GM19043 (cell line): Measurements from ENCODE around the gene EDN2.

Source experiments
- ATAC-seq: cut with Tn5 transposase; IDR thresholded peaks from one replicate; pipeline ENCODE4 v1.9.1; 2021; ENCODE audit warnings: low read depth; ENCODE audit not compliant: unreplicated experiment

The EDN2 gene

DNA sequence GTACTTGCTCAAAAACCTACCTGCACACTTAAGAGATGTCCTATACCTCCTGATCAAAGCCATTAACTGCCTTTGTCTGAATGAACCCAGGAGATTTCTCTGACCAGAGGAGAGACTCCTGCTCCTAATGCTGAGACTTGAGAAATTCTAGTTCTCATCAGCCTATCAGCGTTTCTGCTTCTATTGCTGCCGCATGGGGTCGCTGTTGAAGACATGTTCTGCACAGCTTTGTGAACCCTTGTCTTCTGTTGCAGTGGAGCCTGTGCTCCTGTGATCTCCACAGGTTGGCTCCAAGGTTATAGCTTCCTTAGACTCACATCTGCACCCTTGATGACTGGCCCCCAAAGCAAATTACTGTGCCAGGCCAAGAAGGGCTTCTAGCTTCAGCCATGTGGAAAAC lies 40.2 kb downstream of the EDN2 start:
- no peak for ATAC-seq

DNA sequence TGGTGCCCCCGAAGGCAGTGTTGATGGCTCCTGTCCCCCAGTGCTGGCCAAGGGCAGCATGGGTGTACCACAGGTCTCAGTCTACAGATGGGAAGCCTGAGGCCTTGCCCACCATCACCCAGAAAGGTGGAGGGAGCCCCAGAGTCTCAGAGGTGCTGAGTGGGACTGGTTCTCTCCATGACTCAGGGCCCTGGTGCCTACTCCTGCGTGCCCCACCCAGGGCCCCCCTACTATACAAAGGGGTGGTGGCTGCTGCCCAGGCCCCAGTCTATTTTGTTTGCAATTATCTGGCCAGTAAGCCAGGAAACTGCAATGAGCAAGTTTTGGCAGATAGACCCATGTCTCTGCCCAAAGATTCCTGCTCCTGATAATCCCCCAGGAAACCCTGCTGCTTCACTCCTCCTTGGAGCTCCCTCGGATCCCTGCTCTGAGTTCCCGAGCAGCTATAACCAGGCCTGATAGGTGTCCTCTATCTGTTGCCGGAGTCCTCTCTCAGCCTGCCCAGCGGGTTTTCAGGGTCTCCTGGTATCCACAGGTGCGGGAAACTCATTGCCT lies 41.7 kb downstream of the EDN2 start:
- no peak for ATAC-seq

DNA sequence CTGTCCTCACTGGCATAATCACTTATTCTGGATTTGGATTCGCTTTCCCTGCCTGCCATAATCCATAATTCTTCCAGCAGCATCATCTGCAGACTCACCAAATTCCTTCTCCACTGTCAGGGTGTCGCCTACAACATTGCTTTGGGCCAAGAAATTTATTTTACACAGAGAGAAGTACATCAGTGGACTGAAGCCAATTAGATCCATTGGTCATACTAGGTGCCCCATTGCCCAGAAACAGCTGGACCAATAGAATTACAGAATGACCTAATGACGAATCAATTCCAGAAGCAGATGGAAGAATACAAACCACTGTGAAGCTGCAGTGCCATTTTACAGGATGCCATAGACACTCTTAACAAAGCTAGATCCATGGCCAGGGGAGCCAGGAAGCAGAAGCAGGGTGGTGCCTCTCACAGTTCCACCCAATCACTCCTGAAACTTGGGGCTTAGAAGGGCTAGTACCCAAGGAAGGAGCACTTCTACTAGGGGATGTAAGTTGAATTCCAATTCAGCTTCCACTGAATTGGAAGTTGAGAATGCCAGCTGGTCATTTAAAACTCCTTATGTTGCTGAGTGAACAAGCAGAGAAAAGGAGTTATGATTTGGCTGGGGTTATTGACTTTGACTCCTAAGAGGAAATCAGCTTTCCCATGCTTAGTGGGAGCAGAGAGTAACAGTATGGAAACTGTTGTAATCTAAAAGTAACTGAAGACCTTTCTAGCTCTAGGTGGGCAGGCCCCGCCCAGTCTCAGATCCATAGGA lies 44.0 kb downstream of the EDN2 start:
- ATAC-seq, result no peak

DNA sequence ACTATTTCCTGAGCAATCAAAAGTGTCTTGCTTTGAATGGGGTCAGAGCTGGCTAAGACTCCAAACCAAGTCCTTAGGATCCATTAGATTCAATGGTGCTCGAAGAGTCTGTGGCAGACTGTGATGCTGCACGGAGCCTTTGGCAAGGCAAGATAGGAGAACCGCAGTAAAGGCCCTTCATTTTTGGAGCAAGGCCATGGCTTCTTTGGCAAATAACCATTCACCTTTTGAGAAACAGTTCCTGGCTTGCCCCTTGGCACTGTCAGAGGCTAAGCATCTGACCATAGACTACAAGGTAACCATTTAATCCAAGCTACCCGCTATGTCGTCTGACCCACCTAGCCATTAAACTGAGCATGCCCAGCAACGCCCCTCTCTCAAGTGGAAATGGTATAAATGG lies 45.2 kb downstream of the EDN2 start:
- ATAC-seq, result no peak

DNA sequence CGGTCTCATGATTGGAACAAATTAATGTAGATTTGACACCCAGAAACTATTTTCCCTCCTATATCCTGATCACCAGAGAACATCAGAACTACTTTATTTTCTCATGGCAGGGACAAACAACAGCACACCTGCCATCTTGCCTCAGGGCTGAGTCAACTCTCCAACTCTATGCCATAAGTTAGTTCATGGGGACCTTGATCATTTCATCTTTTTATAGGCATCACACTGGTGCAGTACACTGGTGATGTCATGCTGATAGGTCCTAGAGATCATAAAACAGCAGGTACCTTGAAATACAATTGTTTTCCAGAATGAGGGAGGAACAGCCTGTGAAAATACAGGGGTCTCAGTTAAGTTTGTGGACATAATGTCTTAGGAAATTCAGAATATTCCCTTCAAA lies 45.8 kb downstream of the EDN2 start:
- no peak for ATAC-seq

DNA sequence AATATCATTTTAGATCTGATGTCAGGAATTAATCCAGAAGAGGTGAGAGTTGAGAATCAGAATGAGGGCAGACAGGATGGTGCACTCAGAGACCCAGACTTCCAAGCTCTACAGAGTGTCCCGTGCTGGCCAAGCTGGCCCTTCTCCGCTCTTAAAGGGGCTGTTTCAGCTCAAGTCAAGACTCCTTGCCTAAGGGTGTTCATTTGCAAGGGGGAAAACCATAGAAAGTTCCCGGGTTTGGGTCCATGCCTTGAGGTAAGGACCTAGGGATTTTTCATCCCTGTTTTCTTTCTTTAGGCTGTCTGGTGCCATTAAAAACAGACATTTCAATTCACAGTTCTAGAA lies 47.5 kb downstream of the EDN2 start:
- no peak for ATAC-seq

DNA sequence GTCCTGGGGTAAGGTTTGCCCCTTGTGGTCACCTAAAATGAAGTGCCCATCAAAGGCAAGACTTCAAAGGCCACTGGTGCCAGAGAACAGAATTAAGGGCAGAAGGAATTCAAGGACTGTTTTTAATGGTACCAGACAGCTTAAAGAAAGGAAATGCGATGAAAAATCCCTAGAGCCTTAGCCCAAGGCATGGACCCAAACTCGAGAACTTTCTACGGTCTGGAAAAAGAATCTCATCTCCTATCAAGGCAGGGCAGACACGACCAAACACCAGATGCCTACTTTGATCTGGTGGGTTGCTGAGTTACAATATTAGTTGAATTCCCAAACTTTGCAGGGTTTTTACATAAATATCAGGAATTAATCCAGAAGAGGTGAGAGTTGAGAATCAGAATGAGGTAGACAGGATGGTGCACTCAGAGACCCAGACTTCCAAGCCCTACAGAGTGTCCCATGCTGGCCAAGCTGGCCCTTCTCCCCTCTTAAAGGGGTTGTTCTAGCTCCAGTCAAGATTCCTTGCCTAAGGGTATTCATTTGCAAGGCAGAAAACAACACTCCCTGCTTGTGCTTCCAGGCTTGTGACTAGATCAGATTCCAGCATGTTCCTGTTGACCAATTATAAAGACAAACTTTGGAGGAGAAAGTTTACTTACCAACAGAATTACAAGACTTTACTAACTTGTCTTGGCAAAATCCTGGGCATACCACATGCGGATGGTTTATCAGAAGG lies 48.0 kb downstream of the EDN2 start:
- ATAC-seq, result no peak

DNA sequence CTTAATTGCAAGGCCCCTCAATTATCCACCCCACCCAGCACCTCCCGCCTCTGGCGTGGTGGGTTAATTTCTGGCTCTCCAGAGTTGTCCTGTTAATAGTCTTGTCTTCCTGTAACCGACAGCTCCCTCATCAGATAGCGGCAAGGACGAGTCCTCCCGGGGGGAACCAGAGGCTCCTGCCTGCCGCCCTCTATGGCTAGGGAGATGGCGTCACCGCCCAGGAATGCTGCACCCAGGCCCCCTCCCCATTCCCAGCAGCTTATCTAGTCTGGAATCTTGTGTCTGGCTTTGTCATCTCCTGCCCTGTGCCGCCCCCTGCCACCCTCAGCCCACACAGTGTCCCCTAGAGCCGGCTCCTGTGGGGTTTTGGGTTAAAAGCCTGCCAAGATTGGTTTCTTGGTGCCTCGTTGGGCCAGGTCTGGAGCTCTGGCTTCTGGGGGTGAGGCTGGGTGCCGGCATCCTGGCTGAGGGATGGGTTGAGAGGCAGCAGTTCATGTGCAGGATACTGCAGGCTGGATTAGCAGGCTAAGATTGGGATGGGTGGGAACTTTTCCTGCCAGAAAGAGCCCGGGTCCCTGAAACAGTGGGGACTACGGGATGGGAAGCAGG lies 48.8 kb downstream of the EDN2 start:
- ATAC-seq, result no peak

DNA sequence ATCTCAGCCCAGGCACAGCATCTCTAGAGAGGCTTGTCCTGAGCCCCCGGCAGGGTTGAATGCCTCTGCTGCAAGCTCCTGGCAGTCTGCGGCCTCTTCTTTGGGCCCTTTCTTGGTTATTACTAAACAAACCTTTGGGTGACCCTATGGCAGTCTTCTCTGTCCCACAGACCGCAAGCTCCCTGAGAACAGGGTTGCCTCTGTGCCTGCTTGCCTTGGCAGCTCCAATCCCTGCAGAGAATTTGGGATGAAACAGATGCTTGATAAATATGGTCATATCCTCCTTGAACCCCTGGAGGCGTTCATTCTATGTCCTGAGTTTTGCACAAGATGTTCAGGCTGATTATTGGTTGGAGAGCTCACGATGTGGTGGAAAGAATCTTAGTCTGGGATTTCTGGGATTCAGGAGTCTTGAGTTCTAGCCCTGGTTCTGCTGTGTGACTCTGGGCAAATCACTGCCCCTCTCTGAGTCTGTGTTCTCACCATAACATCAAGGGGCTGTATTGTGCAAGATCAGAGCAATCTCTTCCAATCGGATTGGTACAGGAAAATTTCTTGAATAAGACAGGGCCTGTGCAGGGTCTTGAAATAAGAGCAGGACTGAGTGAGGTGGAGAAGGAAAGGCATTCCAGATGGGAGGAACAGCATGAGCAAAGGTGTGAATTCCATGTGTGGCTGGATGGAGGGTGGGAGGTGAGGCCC lies 49.6 kb downstream of the EDN2 start:
- ATAC-seq, result no peak

DNA sequence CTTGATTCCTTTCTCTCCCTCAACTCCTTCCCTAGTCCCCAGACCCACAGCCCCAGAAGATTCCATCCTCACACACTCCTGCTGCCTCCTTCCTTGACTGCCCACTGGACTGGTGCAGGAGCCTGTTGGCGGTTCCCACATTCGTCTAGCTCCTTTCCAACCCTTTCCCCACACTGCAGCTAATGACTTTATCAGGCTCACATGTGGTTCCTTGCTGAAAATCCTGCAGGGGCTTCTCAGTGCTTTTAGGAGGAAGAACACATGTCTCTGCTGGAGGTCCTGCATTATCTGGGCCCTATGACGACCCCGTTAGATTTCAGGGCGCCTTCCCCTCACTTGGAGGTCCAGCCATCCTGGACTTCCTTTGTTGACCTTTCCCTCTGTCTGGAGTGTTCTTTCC lies 50.2 kb downstream of the EDN2 start:
- no peak for ATAC-seq

DNA sequence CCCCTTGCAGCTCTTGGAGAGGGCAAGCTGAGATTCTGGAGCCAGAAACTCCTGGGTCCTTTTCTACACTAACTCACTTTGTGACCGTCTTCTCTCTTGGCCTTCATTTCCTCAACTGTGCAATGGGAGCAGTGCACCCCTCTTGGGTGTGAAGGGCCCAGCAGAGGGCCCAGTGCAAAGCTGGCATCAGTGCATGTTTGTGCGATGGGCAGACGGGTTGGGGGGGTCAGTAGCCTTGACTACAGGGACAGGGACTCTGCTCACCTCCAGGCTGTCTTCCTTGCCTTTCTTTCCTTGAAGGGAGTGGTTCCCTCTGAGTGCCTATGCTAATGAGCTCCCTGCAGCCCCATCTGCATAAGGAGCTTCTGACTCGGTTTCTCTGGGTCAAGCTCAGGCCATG lies 51.0 kb downstream of the EDN2 start:
- ATAC-seq, result no peak

DNA sequence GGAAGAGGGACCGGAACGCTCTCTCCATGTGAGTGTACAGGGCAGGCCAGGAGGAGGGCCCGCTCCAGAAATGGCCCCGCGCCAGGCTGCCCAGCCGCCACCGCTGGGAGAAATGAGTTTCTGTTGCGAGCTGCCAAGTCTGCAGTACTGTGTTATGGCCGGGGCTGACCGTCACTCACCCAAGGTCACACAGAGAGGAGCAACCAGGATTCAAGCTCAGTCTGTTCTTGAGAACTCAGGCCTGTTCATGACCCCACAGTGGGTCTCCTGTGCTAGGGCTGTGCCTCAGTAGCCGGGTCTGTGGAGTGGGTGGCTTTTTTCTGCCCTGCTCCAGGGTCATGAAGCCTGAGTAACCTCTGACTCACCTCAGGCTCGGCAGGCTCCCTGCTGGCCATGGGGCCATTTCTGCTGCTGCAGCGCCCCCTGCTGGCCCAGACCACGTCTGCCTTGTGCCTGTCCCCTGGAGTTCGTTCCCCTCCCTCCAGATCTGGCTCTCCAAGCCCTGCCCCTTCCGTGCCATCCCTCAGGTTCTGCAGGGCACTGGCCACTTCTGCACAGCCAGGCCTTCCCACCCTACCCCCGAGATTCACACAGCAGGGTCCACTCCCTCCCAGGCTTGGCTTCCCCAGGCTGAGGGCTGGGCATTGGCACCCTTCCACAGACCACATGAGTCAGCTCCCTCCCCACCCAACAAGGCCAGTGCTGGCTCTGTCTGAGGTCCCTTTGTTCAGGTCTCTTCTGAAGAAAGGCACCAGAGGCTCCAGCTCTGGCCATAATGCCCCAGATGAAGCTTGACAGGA lies 51.8 kb downstream of the EDN2 start:
- no peak for ATAC-seq

DNA sequence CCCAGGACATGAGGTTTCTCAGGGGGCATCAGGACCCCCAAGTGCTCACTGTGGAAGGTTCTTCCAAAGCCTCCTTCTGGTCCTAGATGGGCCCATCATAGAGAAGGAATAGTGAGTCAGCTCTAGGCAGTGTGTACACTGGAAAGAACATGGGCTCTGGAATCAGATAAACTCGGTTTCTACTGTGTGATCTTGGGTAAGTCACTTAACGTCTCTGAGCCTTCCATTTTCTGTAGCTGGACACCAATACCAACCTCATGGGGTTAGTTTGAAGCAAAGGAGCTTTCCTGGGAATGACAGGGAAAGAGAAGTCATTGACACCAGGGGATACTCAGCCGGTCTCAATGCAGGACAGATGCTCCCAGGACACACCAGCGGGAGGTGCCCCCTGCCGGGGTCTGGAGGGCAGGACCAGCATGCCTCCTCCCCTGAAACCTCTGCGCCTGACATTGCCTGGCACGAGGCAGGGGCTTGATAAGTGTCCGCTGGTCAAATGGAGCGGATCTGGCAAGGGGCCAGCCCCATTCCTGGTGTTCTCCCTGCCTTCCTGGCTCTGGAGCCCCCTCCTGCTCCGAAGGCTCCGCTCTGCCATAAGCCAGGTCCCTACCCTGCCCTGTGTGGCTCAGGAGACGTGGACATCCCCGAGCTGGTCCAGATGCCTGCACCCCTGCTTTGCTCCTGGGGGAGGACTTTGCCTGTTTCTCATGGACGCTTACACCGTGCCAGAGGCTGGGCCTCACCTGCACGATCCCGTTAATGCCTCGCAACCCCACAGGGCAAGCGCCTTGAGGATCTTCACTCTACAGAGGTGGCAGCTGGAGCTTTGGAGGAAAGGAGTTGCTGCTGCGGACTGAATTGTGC lies 52.8 kb downstream of the EDN2 start:
- no peak for ATAC-seq

DNA sequence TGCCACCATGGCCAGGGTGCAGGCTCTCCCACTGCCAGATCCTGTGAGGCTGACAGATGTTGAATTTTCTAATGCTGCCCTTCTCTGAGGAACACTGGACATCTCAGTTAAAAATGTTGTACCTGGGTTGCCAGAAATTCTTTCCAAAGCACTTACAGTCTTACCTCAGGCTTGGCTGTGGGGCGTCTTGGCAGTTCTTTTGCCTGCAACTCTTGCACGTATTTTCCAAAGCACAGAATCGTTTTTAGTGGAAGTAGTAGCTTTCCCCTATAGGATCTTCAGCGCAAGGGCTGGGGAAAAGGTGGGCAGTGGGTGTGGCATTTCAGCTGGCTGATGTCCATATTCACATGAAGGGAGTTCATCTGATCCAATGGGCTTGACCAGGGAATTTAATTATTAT lies 53.9 kb downstream of the EDN2 start:
- no peak for ATAC-seq

DNA sequence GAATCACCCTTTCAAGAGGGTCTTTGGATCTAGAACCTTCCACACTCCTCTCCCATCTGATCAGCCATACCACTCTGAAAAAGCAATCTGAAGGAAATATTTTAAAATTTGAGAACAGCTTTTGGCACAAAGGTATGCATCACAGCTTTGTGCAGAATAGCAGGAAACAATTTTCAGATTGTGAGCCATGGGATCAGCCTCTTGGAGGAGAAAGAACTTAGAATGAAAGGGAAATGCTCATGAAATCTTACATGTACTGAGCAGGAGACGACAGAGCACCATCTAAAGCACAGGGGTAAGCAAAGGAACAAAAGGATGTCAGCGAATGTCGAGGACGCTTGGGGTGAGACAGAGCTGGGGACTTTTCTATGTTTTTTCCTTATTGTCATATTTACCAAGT lies 54.4 kb downstream of the EDN2 start:
- no peak for ATAC-seq

DNA sequence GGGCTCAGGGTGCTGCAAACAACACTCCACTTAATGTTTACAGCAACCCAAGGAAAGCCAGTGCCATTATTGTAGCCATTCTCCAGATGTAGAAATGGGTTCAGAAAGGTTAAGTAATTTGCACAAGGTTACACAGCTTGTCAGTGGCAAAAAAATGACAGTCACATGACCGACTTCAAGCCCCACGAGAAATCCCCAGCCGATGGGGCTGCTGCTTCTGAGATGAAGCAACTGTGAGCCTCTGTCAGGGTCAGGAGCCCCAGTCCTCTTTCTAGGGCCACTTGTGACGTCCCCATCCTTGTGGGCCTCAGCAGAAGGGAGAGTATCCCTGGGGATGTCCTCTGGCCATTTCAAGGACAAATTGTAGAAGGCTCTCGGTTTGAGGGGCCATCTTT lies 54.8 kb downstream of the EDN2 start:
- ATAC-seq, result no peak
